OCI-LY7 (cell line): ENCODE data around the gene EXO1. TPM values are rescaled to one million over a fixed set of nuclear protein-coding genes. Genes with fewer than 3 reads are reported as not detected.

Experiments
- BruUV-seq: library from RNA; stranded (reverse); fragments of 400-500 nt; replicated peaks from 2 replicates; lab custom pipeline; 2021; lab: Mats Ljungman, UMichigan
- CTCF ChIA-PET: fragments of 300-600 bp; sonication (Branson Sonifier 250); formaldehyde crosslinking; loops from one replicate; lab custom pipeline; 2022; ENCODE audit warnings: antibody characterized with exemption; ENCODE audit not compliant: unreplicated experiment; lab: Charles Lee
- POLR2A ChIA-PET: fragments of 300-600 bp; sonication (Branson Sonifier 250); formaldehyde crosslinking; loops from one replicate; lab custom pipeline; 2022; ENCODE audit warnings: antibody characterized with exemption; lab: Charles Lee
- DNase-seq: peaks from one replicate; pipeline ENCODE4 v3.0.0-alpha.2; 2015; ENCODE audit warnings: low spot score
- H2AFZ ChIP-seq: fragments of 200-600 bp; sonication (generic), shearing (Covaris generic); 2 replicates; pipeline ENCODE4 v1.6.1; 2014; ENCODE audit warnings: mild to moderate bottlenecking, antibody characterized with exemption, low read length, moderate library complexity
- H3K27ac ChIP-seq: fragments of 200-600 bp; sonication (generic); 2 replicates; pipeline ENCODE4 v1.5.1; 2014; ENCODE audit warnings: mixed run types, low read depth, mild to moderate bottlenecking, moderate library complexity, low read length, inconsistent platforms; ENCODE audit not compliant: poor library complexity, severe bottlenecking
- H3K36me3 ChIP-seq: fragments of 200-600 bp; sonication (generic); 2 replicates; pipeline ENCODE4 v1.6.1; 2014; ENCODE audit warnings: mild to moderate bottlenecking, antibody characterized with exemption, low read length, moderate library complexity, mixed read lengths; ENCODE audit not compliant: insufficient read depth
- H3K4me1 ChIP-seq: fragments of 200-600 bp; sonication (generic); 2 replicates; pipeline ENCODE4 v1.5.1; 2014; ENCODE audit warnings: mild to moderate bottlenecking, low read length; ENCODE audit not compliant: insufficient read depth, poor library complexity, severe bottlenecking
- H3K4me2 ChIP-seq: fragments of 200-600 bp; sonication (generic); 2 replicates; pipeline ENCODE4 v1.6.1; 2014; ENCODE audit warnings: mild to moderate bottlenecking, low read length
- H3K4me3 ChIP-seq: fragments of 200-600 bp; sonication (generic); 2 replicates; pipeline ENCODE4 v1.5.1; 2014; ENCODE audit warnings: mild to moderate bottlenecking, low read depth, low read length; ENCODE audit not compliant: poor library complexity, severe bottlenecking
- H3K79me2 ChIP-seq: fragments of 200-600 bp; sonication (generic); 2 replicates; pipeline ENCODE4 v1.6.1; 2016; ENCODE audit warnings: low read depth, mild to moderate bottlenecking, low read length, moderate library complexity, mixed read lengths; ENCODE audit not compliant: insufficient read depth
- H3K9me2 ChIP-seq: fragments of 200-600 bp; sonication (generic); 2 replicates; pipeline ENCODE4 v1.6.1; 2016; ENCODE audit warnings: mild to moderate bottlenecking, low read length, mixed read lengths; ENCODE audit not compliant: insufficient read depth
- H3K9me3 ChIP-seq: fragments of 200-600 bp; sonication (generic); 2 replicates; pipeline ENCODE4 v1.6.1; 2014; ENCODE audit warnings: mild to moderate bottlenecking, mixed run types, low read length, mixed read lengths
- H4K20me1 ChIP-seq: fragments of 200-600 bp; sonication (generic); 2 replicates; pipeline ENCODE4 v1.6.1; 2014; ENCODE audit warnings: mild to moderate bottlenecking, antibody characterized with exemption, low read length, moderate library complexity, mixed read lengths; ENCODE audit not compliant: insufficient read depth
- EZH2phosphoT487 ChIP-seq: fragments of 200-600 bp; sonication (generic); IDR thresholded peaks from 2 replicates; pipeline ENCODE4 v1.6.1; 2018; ENCODE audit warnings: low read depth, borderline replicate concordance, mild to moderate bottlenecking, mixed run types, antibody characterized with exemption, low read length, moderate library complexity, mixed read lengths
- intact Hi-C: fragments of 100-400 bp; cut with micrococcal nuclease; formaldehyde crosslinking; loops from one replicate; pipeline ENCODE4 v1.10.0; 2022; ENCODE audit not compliant: unreplicated experiment
- total RNA-seq, 2 experiments: library from RNA; depleted of rRNA in 1 of 2; stranded (reverse); fragments of >200 nt in 1 of 2; shearing (Covaris generic) in 1 of 2; gene quantifications; 2 replicates each; pipeline ENCODE4 v1.2.3, GENCODE V29; 2014 to 2022
- TF ChIP-seq, protein P1 (sequence below): fragments of 200-600 bp; sonication (generic); conservative IDR thresholded peaks from 2 replicates; pipeline ENCODE4 v1.5.1; 2014; ENCODE audit warnings: mild to moderate bottlenecking, antibody characterized with exemption, low read length, moderate library complexity, mixed read lengths

The EXO1 gene
- total RNA-seq, 2 experiments from 2014 or later = 60.3 to 66.3 TPM

DNA sequence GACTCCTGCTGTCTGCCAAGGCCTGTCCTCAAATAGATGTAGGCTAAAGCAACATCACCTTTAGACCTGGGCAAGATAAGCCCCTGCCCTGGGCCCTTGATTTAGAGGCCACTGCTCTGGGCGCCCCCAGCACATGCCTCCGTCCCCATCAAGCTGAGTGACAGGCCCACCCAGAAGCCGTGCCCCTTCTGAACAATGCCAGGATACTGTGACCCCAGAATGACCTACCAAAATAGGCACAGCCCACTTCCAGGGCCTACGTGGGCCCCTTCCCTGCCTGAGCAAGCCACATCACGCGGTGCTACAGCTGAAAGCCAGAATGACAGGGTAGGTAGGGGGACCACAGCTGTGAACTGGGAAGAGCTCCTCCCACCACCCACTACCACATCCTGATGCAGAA lies 84.8 kb downstream of the EXO1 start:
- Histone ChIP-seq H3K4me3 (no peak overlapping the region), H3K9me2 (no peaks in the 10 kb centered on the region), H3K4me2 (no peak overlapping the region), H3K79me2 (no peaks in the 10 kb centered on the region), H2AFZ (no peak overlapping the region), H3K27ac (no peak overlapping the region), H3K36me3 (no peaks in the 10 kb centered on the region), H3K4me1 (no peaks in the 10 kb centered on the region), H4K20me1 (no peaks in the 10 kb centered on the region), H3K9me3 (no peaks in the 10 kb centered on the region)
- ChIA-PET CTCF (no interaction called here), POLR2A (no interaction called here)
- intact Hi-C loops = no loop called here
- no TSS peak for BruUV-seq
- DNase-seq = no peak
- no peak for TF ChIP-seq EZH2phosphoT487
- TF ChIP-seq, protein P1, sequence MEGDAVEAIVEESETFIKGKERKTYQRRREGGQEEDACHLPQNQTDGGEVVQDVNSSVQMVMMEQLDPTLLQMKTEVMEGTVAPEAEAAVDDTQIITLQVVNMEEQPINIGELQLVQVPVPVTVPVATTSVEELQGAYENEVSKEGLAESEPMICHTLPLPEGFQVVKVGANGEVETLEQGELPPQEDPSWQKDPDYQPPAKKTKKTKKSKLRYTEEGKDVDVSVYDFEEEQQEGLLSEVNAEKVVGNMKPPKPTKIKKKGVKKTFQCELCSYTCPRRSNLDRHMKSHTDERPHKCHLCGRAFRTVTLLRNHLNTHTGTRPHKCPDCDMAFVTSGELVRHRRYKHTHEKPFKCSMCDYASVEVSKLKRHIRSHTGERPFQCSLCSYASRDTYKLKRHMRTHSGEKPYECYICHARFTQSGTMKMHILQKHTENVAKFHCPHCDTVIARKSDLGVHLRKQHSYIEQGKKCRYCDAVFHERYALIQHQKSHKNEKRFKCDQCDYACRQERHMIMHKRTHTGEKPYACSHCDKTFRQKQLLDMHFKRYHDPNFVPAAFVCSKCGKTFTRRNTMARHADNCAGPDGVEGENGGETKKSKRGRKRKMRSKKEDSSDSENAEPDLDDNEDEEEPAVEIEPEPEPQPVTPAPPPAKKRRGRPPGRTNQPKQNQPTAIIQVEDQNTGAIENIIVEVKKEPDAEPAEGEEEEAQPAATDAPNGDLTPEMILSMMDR = no peak

DNA sequence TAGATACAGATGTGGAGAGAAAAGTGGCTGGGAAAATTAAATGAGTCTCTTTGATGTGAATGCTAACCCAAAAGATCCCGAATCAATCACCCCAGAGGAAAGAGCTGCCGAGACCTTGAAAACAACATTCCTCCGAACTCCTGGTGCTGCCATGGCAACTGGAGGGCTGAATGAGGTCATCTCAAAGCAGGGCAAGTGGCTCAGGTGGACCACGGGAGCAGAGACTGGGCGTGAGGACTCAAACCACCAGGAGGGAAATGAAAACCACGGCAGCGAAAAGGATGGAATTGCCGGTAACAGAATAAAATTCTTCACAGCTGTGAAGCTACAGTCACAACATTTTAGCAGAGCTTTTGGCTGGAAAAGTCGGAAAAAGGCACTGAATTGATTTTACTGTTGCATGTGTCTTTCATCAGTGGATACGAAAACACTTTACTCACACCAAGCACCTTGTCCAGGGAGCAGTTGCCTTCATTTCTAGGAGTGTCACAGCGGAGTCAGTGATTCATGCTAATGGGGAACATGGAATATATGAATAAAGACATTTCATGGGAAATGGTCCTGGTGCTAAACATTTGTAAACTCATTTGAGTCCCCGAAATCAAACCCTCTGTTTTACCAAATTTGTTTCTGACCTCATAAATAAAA lies 86.3 kb downstream of the EXO1 start:
- no peaks in the 10 kb centered on the region for H3K79me2 ChIP-seq
- no peak overlapping the region for H2AFZ ChIP-seq
- no peaks in the 10 kb centered on the region for H4K20me1 ChIP-seq
- H3K9me2 ChIP-seq = no peaks in the 10 kb centered on the region
- CTCF ChIA-PET = no interaction called here
- no TSS peak for BruUV-seq
- H3K4me1 ChIP-seq = no peaks in the 10 kb centered on the region
- H3K27ac ChIP-seq = no peak overlapping the region
- intact Hi-C loops = no loop called here
- no peaks in the 10 kb centered on the region for H3K36me3 ChIP-seq
- H3K9me3 ChIP-seq = no peaks in the 10 kb centered on the region
- TF ChIP-seq, protein P1 = no peak
- no peak for TF ChIP-seq EZH2phosphoT487
- no peak overlapping the region for H3K4me3 ChIP-seq
- H3K4me2 ChIP-seq = no peak overlapping the region
- POLR2A ChIA-PET = interaction anchor here (0.6 kb wide), 1 partner anchor 26 kb away, joined by 3 read pairs; no protein-coding TSS in a partner anchor
- DNase-seq = no peak

DNA sequence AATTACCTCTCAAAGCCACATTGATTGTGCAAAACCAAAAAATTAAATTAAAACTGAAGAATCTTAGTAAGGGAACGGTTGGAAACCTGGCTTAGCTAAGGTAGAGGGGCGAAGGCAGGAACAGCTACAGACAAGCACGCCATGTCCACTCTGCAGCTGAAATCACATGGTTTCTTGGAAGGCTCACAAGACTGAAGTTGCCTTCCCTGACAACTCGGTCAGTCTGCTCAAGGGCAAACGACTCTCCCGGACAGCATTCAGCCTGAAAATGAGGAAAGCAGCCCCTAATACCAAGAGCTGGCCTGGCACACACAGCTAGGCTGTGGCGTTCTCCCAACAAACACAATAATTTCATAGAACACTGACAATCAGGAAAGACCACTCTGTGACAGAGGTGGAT lies 86.9 kb downstream of the EXO1 start:
- H3K9me2 ChIP-seq = no peaks in the 10 kb centered on the region
- no peaks in the 10 kb centered on the region for H3K36me3 ChIP-seq
- no peaks in the 10 kb centered on the region for H3K4me1 ChIP-seq
- ChIA-PET POLR2A (no interaction called here), CTCF (no interaction called here)
- no peak overlapping the region for H3K4me2 ChIP-seq
- H3K79me2 ChIP-seq = no peaks in the 10 kb centered on the region
- no peak for DNase-seq
- intact Hi-C loops = no loop called here
- no peaks in the 10 kb centered on the region for H4K20me1 ChIP-seq
- BruUV-seq = no TSS peak
- no peak for TF ChIP-seq EZH2phosphoT487
- TF ChIP-seq, protein P1 = no peak
- H3K9me3 ChIP-seq = no peaks in the 10 kb centered on the region
- H3K4me3 ChIP-seq = no peak overlapping the region
- no peak overlapping the region for H2AFZ ChIP-seq
- no peak overlapping the region for H3K27ac ChIP-seq
